GM19328 (cell line): ENCODE data around the gene SYNJ1.
"Not testable (repeated sequence)": the region's sequence is repeated elsewhere in the genome, so short reads cannot be mapped to it uniquely, and the experiment has no call there.

Experiments
- ATAC-seq: cut with Tn5 transposase; IDR thresholded peaks from one replicate; pipeline ENCODE4 v1.9.1; 2021; ENCODE audit warnings: mild to moderate bottlenecking, moderate library complexity; ENCODE audit not compliant: unreplicated experiment

The SYNJ1 gene

GRCh38 chr21:32613436-32614043, 114.3 kb downstream of the SYNJ1 start:
- no peak for ATAC-seq

- ATAC-seq = no peak
Observed at GRCh38 chr21:32612999-32613337, 114.8 kb downstream of the SYNJ1 start.

- ATAC-seq = peak; percentile 94
Observed at GRCh38 chr21:32612075-32612998, 115.5 kb downstream of the SYNJ1 start, which contains the start of gene CFAP298. CFAP298 (minus strand) TSS chr21:32612377; CDS start chr21:32612243, 134 bp downstream.

- ATAC-seq = no peak
Observed at GRCh38 chr21:32611471-32611997, 116.3 kb downstream of the SYNJ1 start.

- not testable (repeated sequence) for ATAC-seq
Observed at GRCh38 chr21:32610940-32611339, 116.9 kb downstream of the SYNJ1 start.

- no peak for ATAC-seq
Observed at GRCh38 chr21:32608851-32609250, 119.0 kb downstream of the SYNJ1 start.

GRCh38 chr21:32605469-32605868, 122.3 kb downstream of the SYNJ1 start:
- no peak for ATAC-seq

- no peak for ATAC-seq
Observed at GRCh38 chr21:32604464-32604863, 123.3 kb downstream of the SYNJ1 start.

GRCh38 chr21:32603131-32603530, 124.7 kb downstream of the SYNJ1 start:
- no peak for ATAC-seq

GRCh38 chr21:32602099-32602498, 125.7 kb downstream of the SYNJ1 start:
- no peak for ATAC-seq

- no peak for ATAC-seq
Observed at GRCh38 chr21:32599526-32599925, 128.3 kb downstream of the SYNJ1 start.

- no peak for ATAC-seq
Observed at GRCh38 chr21:32599091-32599490, 128.7 kb downstream of the SYNJ1 start.

- ATAC-seq = no peak
Observed at GRCh38 chr21:32597205-32597604, 130.6 kb downstream of the SYNJ1 start.

GRCh38 chr21:32595431-32595830, 132.4 kb downstream of the SYNJ1 start:
- ATAC-seq = no peak

GRCh38 chr21:32593690-32594089, 134.1 kb downstream of the SYNJ1 start:
- no peak for ATAC-seq

- ATAC-seq = no peak
Observed at GRCh38 chr21:32592929-32593502, 134.8 kb downstream of the SYNJ1 start.

- ATAC-seq = no peak
Observed at GRCh38 chr21:32590130-32590529, 137.7 kb downstream of the SYNJ1 start.

- no peak for ATAC-seq
Observed at GRCh38 chr21:32587651-32588050, 140.2 kb downstream of the SYNJ1 start.

- ATAC-seq = no peak
Observed at GRCh38 chr21:32587120-32587519, 140.7 kb downstream of the SYNJ1 start.

GRCh38 chr21:32585970-32586369, 141.8 kb downstream of the SYNJ1 start:
- ATAC-seq = no peak

GRCh38 chr21:32585042-32585710, 142.6 kb downstream of the SYNJ1 start, which contains the start of gene TCP10L:
TCP10L (minus strand) TSS chr21:32585523; CDS start chr21:32584304, 1,219 bp downstream.
- ATAC-seq = no peak
